Upper lobe of left lung (tissue), 6 donors: ENCODE data around the gene CFAP97. TPM values are rescaled to one million over a fixed set of nuclear protein-coding genes. Genes with fewer than 3 reads are reported as not detected.

Experiments used
- ATAC-seq, 2 donors: fragments of 200-7000 bp; cut with Tn5 transposase; one replicate each; pipeline ENCODE4 v1.9.1; 2022; ENCODE audit warnings: mild to moderate bottlenecking in 2 of 2, moderate library complexity in 2 of 2; ENCODE audit not compliant: low FRiP score in 2 of 2
- DNase-seq, 2 donors: peaks; one replicate each; pipeline ENCODE4 v3.0.0-alpha.2; 2019 to 2020
- H3K27ac ChIP-seq, 4 donors: fragments of 200-600 bp; sonication (generic); one replicate each; pipeline ENCODE4 v1.5.1; 2016 to 2019
- H3K27me3 ChIP-seq, 4 donors: fragments of 200-600 bp; sonication (generic); one replicate each; pipeline ENCODE4 v1.5.1; 2017 to 2019
- H3K36me3 ChIP-seq, 4 donors: fragments of 200-600 bp; sonication (generic); one replicate each; pipeline ENCODE4 v1.5.1; 2016 to 2019
- H3K4me1 ChIP-seq, 4 donors: fragments of 200-600 bp; sonication (generic); one replicate each; pipeline ENCODE4 v1.5.1; 2018 to 2019
- H3K4me3 ChIP-seq, 4 donors: fragments of 200-600 bp; sonication (generic); one replicate each; pipeline ENCODE4 v1.5.1; 2017 to 2019; ENCODE audit warnings: mild to moderate bottlenecking in 2 of 4, moderate library complexity in 1 of 4
- H3K9me3 ChIP-seq, 4 donors: fragments of 200-600 bp; sonication (generic); one replicate each; pipeline ENCODE4 v1.5.1; 2018 to 2019
- EP300 ChIP-seq, 4 donors: sonication (generic); formaldehyde crosslinking; IDR thresholded peaks; one replicate each; pipeline ENCODE4 v1.5.1; 2017; ENCODE audit warnings: antibody characterized with exemption in 4 of 4, control low read depth in 2 of 4
- POLR2A ChIP-seq, 4 donors: fragments of 450-650 bp; IDR thresholded peaks; one replicate each; pipeline ENCODE4 v1.5.1; 2016 to 2017; ENCODE audit warnings: antibody characterized with exemption in 4 of 4, mild to moderate bottlenecking in 2 of 4
- POLR2AphosphoS5 ChIP-seq, 2 donors: sonication (generic); formaldehyde crosslinking; IDR thresholded peaks; one replicate each; pipeline ENCODE4 v1.5.1; 2017; ENCODE audit warnings: antibody characterized with exemption in 2 of 2
- WGBS, 2 donors: methylation state at CpG; one replicate each; pipeline ENCODE4 v1.1.5; 2017 to 2018; 5-methylcytosine and 5-hydroxymethylcytosine counted together
- total RNA-seq, 6 donors: library from RNA; depleted of rRNA in 4 of 6; stranded (reverse); fragments of >200 nt in 4 of 6; gene quantifications; one replicate each; pipeline versions ENCODE4 v1.1.0 to v1.2.1, GENCODE V29; 2016 to 2021
- TF ChIP-seq, protein P1 (sequence below), 6 experiments: fragments of 450-650 bp in 4 of 6; fragments of 200-600 bp in 2 of 6; sonication (generic) in 2 of 6; IDR thresholded peaks; one replicate each; pipeline ENCODE4 v1.5.1; 2016 to 2019; ENCODE audit warnings: antibody characterized with exemption in 6 of 6
- donor health status: DM: no; HTN: no; CAD: no; lungs with moderate emphysema.
- donor health status: DM: no; HTN: yes; CAD: no; lungs with severe emphysema.

CFAP97 gene
- total RNA-seq, 6 donors from 2014 or later: 12.3 to 42.9 (median 24.0) TPM

- H3K9me3 ChIP-seq: no peaks in the 10 kb centered on the region
- H3K27ac ChIP-seq: no peak overlapping the region
- 89 to 92% methylated on average over 6 of the region's 6 CpGs for WGBS, 2 donors
- H3K4me3 ChIP-seq: no peak overlapping the region
- DNase-seq (no peak), ATAC-seq (no peak)
- H3K27me3 ChIP-seq: no peaks in the 10 kb centered on the region
- TF ChIP-seq POLR2AphosphoS5 (IDR thresholded peaks at IDR 0.05) (no peak), EP300 (IDR thresholded peaks at IDR 0.05) (no peak), POLR2A (IDR thresholded peaks at IDR 0.05) (no peak)
- TF ChIP-seq, protein P1, sequence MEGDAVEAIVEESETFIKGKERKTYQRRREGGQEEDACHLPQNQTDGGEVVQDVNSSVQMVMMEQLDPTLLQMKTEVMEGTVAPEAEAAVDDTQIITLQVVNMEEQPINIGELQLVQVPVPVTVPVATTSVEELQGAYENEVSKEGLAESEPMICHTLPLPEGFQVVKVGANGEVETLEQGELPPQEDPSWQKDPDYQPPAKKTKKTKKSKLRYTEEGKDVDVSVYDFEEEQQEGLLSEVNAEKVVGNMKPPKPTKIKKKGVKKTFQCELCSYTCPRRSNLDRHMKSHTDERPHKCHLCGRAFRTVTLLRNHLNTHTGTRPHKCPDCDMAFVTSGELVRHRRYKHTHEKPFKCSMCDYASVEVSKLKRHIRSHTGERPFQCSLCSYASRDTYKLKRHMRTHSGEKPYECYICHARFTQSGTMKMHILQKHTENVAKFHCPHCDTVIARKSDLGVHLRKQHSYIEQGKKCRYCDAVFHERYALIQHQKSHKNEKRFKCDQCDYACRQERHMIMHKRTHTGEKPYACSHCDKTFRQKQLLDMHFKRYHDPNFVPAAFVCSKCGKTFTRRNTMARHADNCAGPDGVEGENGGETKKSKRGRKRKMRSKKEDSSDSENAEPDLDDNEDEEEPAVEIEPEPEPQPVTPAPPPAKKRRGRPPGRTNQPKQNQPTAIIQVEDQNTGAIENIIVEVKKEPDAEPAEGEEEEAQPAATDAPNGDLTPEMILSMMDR (IDR thresholded peaks at IDR 0.05): no peak
- H3K4me1 ChIP-seq: no peaks in the 10 kb centered on the region
- peaks cover 3 to 34% (median 11%) of the 10 kb centered on the region in 4 donors for H3K36me3 ChIP-seq
Observed at GRCh38 chr4:185190306-185190856, 13.4 kb downstream of the CFAP97 start.

- H3K36me3 ChIP-seq: peaks cover 3 to 34% (median 11%) of the 10 kb centered on the region in 4 donors
- no peaks in the 10 kb centered on the region for H3K9me3 ChIP-seq
- no peak overlapping the region for H3K27ac ChIP-seq
- ATAC-seq (no peak), DNase-seq (no peak)
- H3K27me3 ChIP-seq: no peaks in the 10 kb centered on the region
- no peak overlapping the region for H3K4me3 ChIP-seq
- WGBS, 2 donors: 75 to 77% methylated on average over 4 of the region's 4 CpGs
- no peaks in the 10 kb centered on the region for H3K4me1 ChIP-seq
- TF ChIP-seq, protein P1 (IDR thresholded peaks at IDR 0.05): no peak
- no peak for TF ChIP-seq EP300 (IDR thresholded peaks at IDR 0.05)
- TF ChIP-seq POLR2A (IDR thresholded peaks at IDR 0.05): no peak
- TF ChIP-seq POLR2AphosphoS5 (IDR thresholded peaks at IDR 0.05): no peak
Observed at GRCh38 chr4:185189606-185190305, 14.0 kb downstream of the CFAP97 start.

DNA sequence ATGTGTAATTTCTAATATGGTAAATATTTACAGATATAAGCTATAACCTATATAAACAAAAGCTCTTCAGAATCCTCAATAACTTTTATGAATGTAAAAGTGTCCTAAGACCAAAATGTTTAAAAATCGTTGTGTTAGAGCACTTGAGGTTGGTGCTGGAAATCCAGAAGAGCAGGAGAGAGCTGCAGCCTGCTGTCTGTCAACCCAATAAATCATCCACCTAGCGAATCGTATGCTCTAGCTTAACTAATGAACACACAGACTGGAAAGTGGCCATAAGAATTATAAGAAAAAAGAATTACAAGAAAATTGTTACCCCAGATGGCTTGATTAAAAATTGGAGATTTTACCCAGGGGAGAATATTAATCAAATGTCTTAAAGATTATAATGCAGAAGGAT, 17.0 kb downstream of the CFAP97 start:
- no peaks in the 10 kb centered on the region for H3K27me3 ChIP-seq
- DNase-seq (no peak), ATAC-seq (no peak)
- no peaks in the 10 kb centered on the region for H3K9me3 ChIP-seq
- H3K4me1 ChIP-seq: peaks cover 0 to 6% (median 0%) of the 10 kb centered on the region in 4 donors
- 61 to 70% methylated on average over 3 of the region's 3 CpGs for WGBS, 2 donors
- H3K4me3 ChIP-seq: no peak overlapping the region
- TF ChIP-seq POLR2A (IDR thresholded peaks at IDR 0.05) (no peak), POLR2AphosphoS5 (IDR thresholded peaks at IDR 0.05) (no peak), EP300 (IDR thresholded peaks at IDR 0.05) (no peak)
- TF ChIP-seq, protein P1 (IDR thresholded peaks at IDR 0.05): no peak
- peaks cover 3 to 34% (median 11%) of the 10 kb centered on the region in 4 donors for H3K36me3 ChIP-seq
- no peak overlapping the region for H3K27ac ChIP-seq

DNA sequence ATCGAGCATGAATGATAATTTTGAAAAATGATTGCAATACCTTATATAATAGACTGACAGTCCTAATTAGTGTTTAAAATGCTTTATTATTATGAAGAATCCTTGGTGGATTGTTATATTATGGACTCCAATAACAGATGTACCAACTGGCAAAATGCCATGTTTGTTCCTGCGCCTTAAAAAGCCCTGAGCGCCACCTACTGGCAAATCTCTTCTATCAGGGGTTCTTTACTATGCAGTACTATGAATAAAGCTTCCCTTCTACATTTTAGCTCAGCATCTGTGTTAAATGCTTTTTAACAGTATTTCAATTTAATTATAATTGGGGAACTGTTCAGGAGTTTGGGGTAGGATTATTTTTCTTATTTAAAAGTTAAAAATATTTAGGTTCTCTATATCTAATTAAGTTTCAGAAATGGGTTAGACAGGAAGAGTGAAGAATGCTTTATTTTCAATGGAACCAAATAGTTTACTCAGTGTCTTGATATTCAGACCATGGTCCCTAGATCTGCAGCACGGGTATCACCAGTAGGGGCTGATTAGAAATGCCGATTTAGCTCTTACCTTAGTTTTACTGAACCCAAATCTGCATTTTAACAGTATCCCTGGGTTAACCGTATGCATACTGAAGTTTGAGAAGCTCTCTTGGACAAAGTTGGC, 20.0 kb downstream of the CFAP97 start:
- DNase-seq: peak in 1 of 2 donors; percentile 83
- H3K9me3 ChIP-seq: no peaks in the 10 kb centered on the region
- peak; percentile 69 to 82 for ATAC-seq
- H3K27me3 ChIP-seq: no peaks in the 10 kb centered on the region
- peak overlapping the region in 1 of 4 donors; percentile 4 for H3K27ac ChIP-seq
- H3K36me3 ChIP-seq: peaks cover 0 to 14% (median 8%) of the 10 kb centered on the region in 4 donors
- TF ChIP-seq, protein P1 (IDR thresholded peaks at IDR 0.05): peak; percentile 41 to 82 (median 67)
- TF ChIP-seq POLR2A (IDR thresholded peaks at IDR 0.05): no peak
- WGBS, 2 donors: 46% methylated on average over 6 of the region's 6 CpGs
- no peak overlapping the region for H3K4me3 ChIP-seq
- H3K4me1 ChIP-seq: peaks cover 0 to 6% (median 0%) of the 10 kb centered on the region in 4 donors
